CD4-positive, alpha-beta T cell (primary cell): ENCODE measurements around the gene NUDCD2. TPM values are rescaled to one million over a fixed set of nuclear protein-coding genes. Genes with fewer than 3 reads are reported as not detected.
"Not testable (repeated sequence)": the region's sequence is repeated elsewhere in the genome, so short reads cannot be mapped to it uniquely, and the experiment has no call there.

ENCODE experiments used
- ATAC-seq: fragments of 200-7000 bp; cut with Tn5 transposase; one replicate; pipeline ENCODE4 v1.10.0; 2022; ENCODE audit warnings: mild to moderate bottlenecking; ENCODE audit not compliant: poor library complexity
- CTCF ChIA-PET: fragments of 350-600 bp; sonication (Branson Sonifier 250); formaldehyde crosslinking; loops from one replicate; lab custom pipeline; 2021; ENCODE audit warnings: antibody characterized with exemption, inconsistent platforms; lab: Charles Lee
- POLR2A ChIA-PET: fragments of 350-600 bp; sonication (Branson Sonifier 250); formaldehyde crosslinking; loops from one replicate; lab custom pipeline; 2021; ENCODE audit warnings: antibody characterized with exemption, inconsistent platforms; lab: Charles Lee
- DNase-seq, 14 experiments: peaks; one replicate each; pipeline ENCODE4 v3.0.0-alpha.2; 2013 to 2020; ENCODE audit warnings: mixed read lengths in 2 of 14
- H3K27ac ChIP-seq, 2 donors: one replicate each; pipeline versions ENCODE4 v1.5.1 to v1.7.0; 2013; ENCODE audit warnings: low read length in 2 of 2, low read depth in 1 of 2, mild to moderate bottlenecking in 1 of 2
- H3K27me3 ChIP-seq, 2 experiments: 1 replicate in 1 of 2; 2 replicates in 1 of 2; pipeline versions ENCODE4 v1.6.1 to v1.7.0; 2013; ENCODE audit warnings: low read length in 2 of 2, control low read depth in 1 of 2, mild to moderate bottlenecking in 1 of 2, moderate library complexity in 1 of 2; ENCODE audit not compliant: insufficient read depth in 2 of 2, control insufficient read depth in 1 of 2
- H3K36me3 ChIP-seq: one replicate; pipeline ENCODE4 v1.6.1; 2013; ENCODE audit warnings: low read length, control low read depth; ENCODE audit not compliant: insufficient read depth
- H3K4me1 ChIP-seq: one replicate; pipeline ENCODE4 v1.6.1; 2013; ENCODE audit warnings: low read length, control low read depth; ENCODE audit not compliant: insufficient read depth
- H3K4me3 ChIP-seq: one replicate; pipeline ENCODE4 v1.5.1; 2013; ENCODE audit warnings: mild to moderate bottlenecking, low read length, moderate library complexity
- H3K9me3 ChIP-seq, 2 experiments: 1 replicate in 1 of 2; 2 replicates in 1 of 2; pipeline versions ENCODE4 v1.6.1 to v1.7.0; 2013; ENCODE audit warnings: low read length in 2 of 2, mild to moderate bottlenecking in 2 of 2, control low read depth in 1 of 2, moderate library complexity in 1 of 2; ENCODE audit not compliant: control insufficient read depth in 1 of 2, insufficient read depth in 1 of 2
- H3K27ac Mint-ChIP-seq: one replicate; pipeline ENCODE4 v1.8.0; 2020; ENCODE audit warnings: mixed read lengths
- H3K27me3 Mint-ChIP-seq: one replicate; pipeline ENCODE4 v1.8.0; 2021; ENCODE audit warnings: mixed read lengths
- H3K36me3 Mint-ChIP-seq: one replicate; pipeline ENCODE4 v1.8.0; 2021; ENCODE audit warnings: low read depth, mixed read lengths
- H3K4me1 Mint-ChIP-seq: one replicate; pipeline ENCODE4 v1.8.0; 2021; ENCODE audit warnings: low read depth, mixed read lengths
- H3K4me3 Mint-ChIP-seq: one replicate; pipeline ENCODE4 v1.8.0; 2020; ENCODE audit warnings: mild to moderate bottlenecking, mixed read lengths
- H3K9me3 Mint-ChIP-seq: one replicate; pipeline ENCODE4 v1.8.0; 2020; ENCODE audit warnings: mixed read lengths
- intact Hi-C, 2 experiments: fragments of 100-400 bp; cut with DNase I in 1 of 2; cut with micrococcal nuclease in 1 of 2; formaldehyde crosslinking; loops; one replicate each; pipeline versions ENCODE4 v1.15.1 to v1.9.0; 2023 to 2025; cut with DNase I, micrococcal nuclease
- total RNA-seq, 174 experiments: library from RNA in 2 of 174; stranded (reverse) in 2 of 174; gene quantifications; one replicate each; pipeline ENCODE4 v1.2.3 and lab custom pipeline; 2021 to 2026
- TF ChIP-seq, protein P1 (sequence below): fragments of 200-600 bp; IDR thresholded peaks from one replicate; pipeline ENCODE4 v1.8.0; 2022; ENCODE audit warnings: antibody characterized with exemption, mild to moderate bottlenecking

Gene NUDCD2
- total RNA-seq, 2 experiments from 2014 or later = 18.0 to 18.9 TPM

DNA sequence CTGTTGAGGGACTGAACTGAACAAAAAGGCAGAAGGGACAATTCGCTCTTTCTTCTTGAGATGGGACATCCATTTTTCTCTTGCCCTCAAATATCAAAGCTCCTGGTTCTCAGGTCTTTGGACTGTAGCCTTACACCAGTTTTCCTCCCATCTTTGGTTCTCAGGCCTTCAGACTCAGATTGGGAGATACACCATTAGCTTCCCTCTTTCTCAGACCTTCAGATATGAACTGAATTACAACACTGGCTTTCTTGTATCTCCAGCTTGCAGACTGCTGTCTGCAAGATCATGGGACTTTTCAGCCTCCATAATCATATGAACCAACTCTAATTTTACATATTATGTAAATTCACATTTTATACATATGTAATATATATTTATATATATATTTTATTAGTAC lies 35.1 kb downstream of the NUDCD2 start:
- no peak overlapping the region for H3K4me3 ChIP-seq
- Mint-ChIP-seq H3K4me1 (no peaks in the 10 kb centered on the region), H3K36me3 (no peaks in the 10 kb centered on the region), H3K27me3 (peaks cover 6% of the 10 kb centered on the region), H3K27ac (no peak overlapping the region), H3K9me3 (no peaks in the 10 kb centered on the region), H3K4me3 (no peak overlapping the region)
- CTCF ChIA-PET = no interaction called here
- TF ChIP-seq, protein P1, sequence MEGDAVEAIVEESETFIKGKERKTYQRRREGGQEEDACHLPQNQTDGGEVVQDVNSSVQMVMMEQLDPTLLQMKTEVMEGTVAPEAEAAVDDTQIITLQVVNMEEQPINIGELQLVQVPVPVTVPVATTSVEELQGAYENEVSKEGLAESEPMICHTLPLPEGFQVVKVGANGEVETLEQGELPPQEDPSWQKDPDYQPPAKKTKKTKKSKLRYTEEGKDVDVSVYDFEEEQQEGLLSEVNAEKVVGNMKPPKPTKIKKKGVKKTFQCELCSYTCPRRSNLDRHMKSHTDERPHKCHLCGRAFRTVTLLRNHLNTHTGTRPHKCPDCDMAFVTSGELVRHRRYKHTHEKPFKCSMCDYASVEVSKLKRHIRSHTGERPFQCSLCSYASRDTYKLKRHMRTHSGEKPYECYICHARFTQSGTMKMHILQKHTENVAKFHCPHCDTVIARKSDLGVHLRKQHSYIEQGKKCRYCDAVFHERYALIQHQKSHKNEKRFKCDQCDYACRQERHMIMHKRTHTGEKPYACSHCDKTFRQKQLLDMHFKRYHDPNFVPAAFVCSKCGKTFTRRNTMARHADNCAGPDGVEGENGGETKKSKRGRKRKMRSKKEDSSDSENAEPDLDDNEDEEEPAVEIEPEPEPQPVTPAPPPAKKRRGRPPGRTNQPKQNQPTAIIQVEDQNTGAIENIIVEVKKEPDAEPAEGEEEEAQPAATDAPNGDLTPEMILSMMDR = no peak
- POLR2A ChIA-PET = no interaction called here
- ATAC-seq (no peak), DNase-seq (no peak)
- intact Hi-C loops = no loop called here
- H3K4me1 ChIP-seq = no peaks in the 10 kb centered on the region
- no peaks in the 10 kb centered on the region for H3K27me3 ChIP-seq
- no peak overlapping the region for H3K27ac ChIP-seq
- no peaks in the 10 kb centered on the region for H3K36me3 ChIP-seq
- H3K9me3 ChIP-seq = no peaks in the 10 kb centered on the region

DNA sequence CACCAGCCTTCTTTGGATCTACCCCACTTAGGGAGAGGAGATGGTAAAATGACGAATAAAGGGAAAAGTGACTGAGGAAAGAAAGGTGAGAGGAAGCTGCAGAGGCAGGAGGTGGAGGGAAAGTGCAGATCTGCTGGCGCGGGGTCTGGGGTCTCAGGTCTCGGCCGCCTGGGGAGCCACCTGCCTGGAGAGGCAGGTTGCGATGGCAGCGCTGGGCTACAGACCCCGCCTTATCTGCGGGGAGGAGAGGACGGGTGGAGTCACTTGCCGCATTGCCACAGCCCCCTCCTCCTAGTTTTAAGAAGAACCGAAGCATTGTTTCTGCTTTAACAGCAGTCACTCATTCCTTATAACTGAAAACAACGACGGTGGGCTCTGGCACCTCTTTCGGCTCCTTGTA lies 44.2 kb downstream of the NUDCD2 start:
- H3K4me3 ChIP-seq, H3K9me3 Mint-ChIP-seq, DNase-seq, CTCF ChIA-PET, H3K27ac Mint-ChIP-seq, H3K4me1 ChIP-seq, ATAC-seq, H3K27ac ChIP-seq, intact Hi-C loops, H3K36me3 ChIP-seq, H3K36me3 Mint-ChIP-seq, H3K4me1 Mint-ChIP-seq, H3K4me3 Mint-ChIP-seq, H3K9me3 ChIP-seq: not testable (repeated sequence)
- POLR2A ChIA-PET = interaction anchor here (0.6 kb wide), 1 partner anchor 177 kb away, joined by 3 read pairs; no protein-coding TSS in a partner anchor
- peaks cover 3 to 15% of the 10 kb centered on the region in 2 experiments for H3K27me3 ChIP-seq
- H3K27me3 Mint-ChIP-seq = peaks cover 54% of the 10 kb centered on the region

DNA sequence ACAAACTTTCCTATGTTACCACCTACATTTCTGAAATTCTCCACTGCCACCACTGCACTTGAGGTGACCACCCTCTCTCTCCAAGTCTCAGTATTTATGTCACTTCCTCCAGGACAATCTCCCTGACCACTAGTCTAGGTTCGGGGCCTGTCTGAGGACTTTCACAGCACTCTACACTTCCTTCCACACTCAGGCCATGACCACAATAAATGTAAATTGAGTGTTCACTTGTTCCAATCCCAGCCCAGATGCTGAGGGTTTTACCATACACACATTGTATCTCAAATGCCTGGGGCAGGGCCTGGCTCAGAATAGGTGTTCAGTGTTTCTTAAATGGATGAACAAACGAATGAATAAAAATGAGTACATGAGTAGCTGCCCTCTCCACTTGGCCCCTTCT lies 49.4 kb downstream of the NUDCD2 start:
- Mint-ChIP-seq H3K27ac (no peak overlapping the region), H3K9me3 (no peaks in the 10 kb centered on the region), H3K27me3 (peaks cover 44% of the 10 kb centered on the region), H3K36me3 (no peaks in the 10 kb centered on the region), H3K4me3 (no peak overlapping the region), H3K4me1 (no peaks in the 10 kb centered on the region)
- Histone ChIP-seq H3K4me1 (peaks cover 4% of the 10 kb centered on the region), H3K9me3 (no peaks in the 10 kb centered on the region), H3K36me3 (no peaks in the 10 kb centered on the region), H3K27me3 (peaks cover 2 to 7% of the 10 kb centered on the region in 2 experiments), H3K4me3 (no peak overlapping the region), H3K27ac (no peak overlapping the region)
- ATAC-seq (no peak), DNase-seq (no peak)
- intact Hi-C loops = no loop called here
- POLR2A ChIA-PET = no interaction called here
- CTCF ChIA-PET = no interaction called here
- TF ChIP-seq, protein P1 = no peak

DNA sequence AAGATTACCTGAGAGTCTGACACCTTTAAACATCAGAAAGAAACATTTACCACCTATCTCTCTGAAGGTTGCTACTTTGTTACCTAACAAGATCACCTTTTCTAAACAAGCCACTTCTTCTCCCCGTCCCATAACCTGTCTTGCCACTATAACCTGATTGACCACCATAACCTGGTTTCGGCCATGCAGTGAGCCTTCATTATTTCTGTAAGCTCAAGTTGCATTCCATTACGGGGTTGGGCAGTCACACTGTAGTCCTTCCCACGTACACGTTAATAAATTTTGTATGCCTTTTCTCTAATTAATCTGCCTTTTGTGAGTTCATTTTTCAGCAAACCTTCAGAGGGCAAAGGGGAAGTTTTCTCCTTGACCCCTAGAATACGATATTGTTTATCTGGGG lies 50.5 kb downstream of the NUDCD2 start:
- intact Hi-C loops = no loop called here
- Mint-ChIP-seq H3K36me3 (no peaks in the 10 kb centered on the region), H3K4me1 (no peaks in the 10 kb centered on the region), H3K27me3 (peaks cover 38% of the 10 kb centered on the region), H3K9me3 (no peaks in the 10 kb centered on the region), H3K4me3 (no peak overlapping the region), H3K27ac (no peak overlapping the region)
- no peak overlapping the region for H3K4me3 ChIP-seq
- ATAC-seq (no peak), DNase-seq (no peak)
- H3K27ac ChIP-seq = no peak overlapping the region
- ChIA-PET CTCF (interaction anchor here (1.0 to 1.8 kb wide), 5 partner anchors 12 to 99 kb away, joined by 3 to 9 read pairs (median 4); partner anchors contain the start of gene MAT2B), POLR2A (interaction anchor here (0.9 to 1.4 kb wide), 2 partner anchors 50 to 94 kb away, joined by 3 to 8 read pairs; partner anchors contain the start of genes HMMR and NUDCD2)
- peaks cover 0 to under 1% of the 10 kb centered on the region in 2 experiments for H3K27me3 ChIP-seq
- H3K36me3 ChIP-seq = no peaks in the 10 kb centered on the region
- TF ChIP-seq, protein P1 = no peak
- H3K9me3 ChIP-seq = no peaks in the 10 kb centered on the region
- H3K4me1 ChIP-seq = peaks cover 4% of the 10 kb centered on the region
